K562 (cell line): ENCODE measurements around the gene CASP9. TPM values are rescaled to one million over a fixed set of nuclear protein-coding genes. Genes with fewer than 3 reads are reported as not detected.

Experiments
- HNRNPK ChIP-seq: fragments of 200-400 bp; formaldehyde crosslinking; IDR thresholded peaks from one replicate; pipeline ENCODE4 v1.6.1; 2018; ENCODE audit warnings: mild to moderate bottlenecking, low read depth, low read length; ENCODE audit not compliant: poor library complexity, severe bottlenecking
- HNRNPLL ChIP-seq: fragments of 200-400 bp; formaldehyde crosslinking; IDR thresholded peaks from 2 replicates; pipeline ENCODE4 v1.6.1; 2017; ENCODE audit warnings: low read length, low read depth, mild to moderate bottlenecking; ENCODE audit not compliant: poor library complexity, severe bottlenecking
- MIER1 ChIP-seq: fragments of 450-650 bp; IDR thresholded peaks from 2 replicates; pipeline ENCODE4 v1.6.1; 2016; ENCODE audit warnings: antibody characterized with exemption, mild to moderate bottlenecking, low read depth
- NR3C1 ChIP-seq: sonication (generic); formaldehyde crosslinking; IDR thresholded peaks from 2 replicates; pipeline ENCODE4 v1.8.1; 2022; ENCODE audit warnings: missing genetic modification reagents
- PHB2 ChIP-seq: fragments of 450-650 bp; IDR thresholded peaks from 2 replicates; pipeline ENCODE4 v1.6.1; 2017; ENCODE audit warnings: low read depth
- RBM25 ChIP-seq: fragments of 200-400 bp; formaldehyde crosslinking; IDR thresholded peaks from 2 replicates; pipeline ENCODE4 v1.6.1; 2018; ENCODE audit warnings: low read length, low read depth, moderate library complexity; ENCODE audit not compliant: severe bottlenecking
- RUNX1 ChIP-seq: sonication (generic); IDR thresholded peaks from 2 replicates; pipeline ENCODE4 v1.6.1; 2016; ENCODE audit warnings: antibody characterized with exemption, low read depth
- SMAD2 ChIP-seq: fragments of 150-350 bp; IDR thresholded peaks from 2 replicates; pipeline ENCODE4 v1.6.1; 2014; ENCODE audit warnings: low read depth, mild to moderate bottlenecking, low read length
- TCF3 ChIP-seq: sonication (generic); formaldehyde crosslinking; IDR thresholded peaks from 2 replicates; pipeline ENCODE4 v1.4.0; 2020; ENCODE audit warnings: mild to moderate bottlenecking, missing genetic modification reagents
- ZNF431 ChIP-seq: sonication (generic); formaldehyde crosslinking; IDR thresholded peaks from 2 replicates; pipeline ENCODE4 v1.8.0; 2022; ENCODE audit warnings: mild to moderate bottlenecking, missing genetic modification reagents
- ZNF507 ChIP-seq: conservative IDR thresholded peaks from 2 replicates; pipeline ENCODE4 v1.6.1; 2017; ENCODE audit warnings: missing genetic modification characterization, missing compliant biosample characterization
- polyA plus RNA-seq, 8 experiments: library from polyadenylated mRNA; depleted of rRNA in 4 of 8; stranded (reverse) in 5 of 8; unstranded in 3 of 8; fragments of >200 nt; fragmentation: Nextera tagmentation in 2 of 8; fragmentation: Illumina TruSeq in 1 of 8; extraction: Ambion mirVana in 2 of 8; extraction: Trizol in 1 of 8; gene quantifications; 2 replicates each; pipeline versions ENCODE4 v1.2.1 to v1.2.3, GENCODE V29; 2011 to 2014; ENCODE audit warnings: inconsistent platforms in 1 of 8, missing spikeins in 1 of 8
- total RNA-seq, 7 experiments: library from RNA; depleted of rRNA in 6 of 7; stranded (reverse); fragments of >200 nt in 6 of 7; fragmentation: Illumina TruSeq in 2 of 7; extraction: Trizol in 2 of 7; gene quantifications; 2 replicates each; pipeline versions ENCODE4 v1.2.1 to v1.2.3, GENCODE V29; 2011 to 2021; ENCODE audit warnings: low replicate concordance in 1 of 7
- TF ChIP-seq, protein P1 (sequence below): fragments of 450-650 bp; formaldehyde crosslinking; IDR thresholded peaks from 2 replicates; pipeline ENCODE4 v1.4.0; 2022; ENCODE audit warnings: missing genetic modification characterization
- TF ChIP-seq, protein P2 (sequence below): IDR thresholded peaks from 2 replicates; pipeline ENCODE4 v1.6.1; 2014; ENCODE audit warnings: antibody characterized with exemption
- TF ChIP-seq, protein P3 (sequence below): IDR thresholded peaks from 2 replicates; pipeline ENCODE4 v1.6.1; 2011; ENCODE audit not compliant: insufficient read length; ENCODE audit errors: extremely low read depth
- TF ChIP-seq, protein P4 (sequence below): fragments of 450-650 bp; IDR thresholded peaks from 2 replicates; pipeline ENCODE4 v1.6.1; 2017; ENCODE audit warnings: antibody characterized with exemption, mild to moderate bottlenecking
- TF ChIP-seq, protein P5 (sequence below): sonication (generic); formaldehyde crosslinking; IDR thresholded peaks from 2 replicates; pipeline ENCODE4 v1.8.0; 2022; ENCODE audit warnings: mild to moderate bottlenecking, missing genetic modification reagents

Gene CASP9
- total and polyA plus RNA-seq, 9 of the 15 experiments (the other 6 are each of a cell fraction or from before 2014, with no cell fraction given), result 10.8 to 54.1 (median 30.7) TPM

DNA sequence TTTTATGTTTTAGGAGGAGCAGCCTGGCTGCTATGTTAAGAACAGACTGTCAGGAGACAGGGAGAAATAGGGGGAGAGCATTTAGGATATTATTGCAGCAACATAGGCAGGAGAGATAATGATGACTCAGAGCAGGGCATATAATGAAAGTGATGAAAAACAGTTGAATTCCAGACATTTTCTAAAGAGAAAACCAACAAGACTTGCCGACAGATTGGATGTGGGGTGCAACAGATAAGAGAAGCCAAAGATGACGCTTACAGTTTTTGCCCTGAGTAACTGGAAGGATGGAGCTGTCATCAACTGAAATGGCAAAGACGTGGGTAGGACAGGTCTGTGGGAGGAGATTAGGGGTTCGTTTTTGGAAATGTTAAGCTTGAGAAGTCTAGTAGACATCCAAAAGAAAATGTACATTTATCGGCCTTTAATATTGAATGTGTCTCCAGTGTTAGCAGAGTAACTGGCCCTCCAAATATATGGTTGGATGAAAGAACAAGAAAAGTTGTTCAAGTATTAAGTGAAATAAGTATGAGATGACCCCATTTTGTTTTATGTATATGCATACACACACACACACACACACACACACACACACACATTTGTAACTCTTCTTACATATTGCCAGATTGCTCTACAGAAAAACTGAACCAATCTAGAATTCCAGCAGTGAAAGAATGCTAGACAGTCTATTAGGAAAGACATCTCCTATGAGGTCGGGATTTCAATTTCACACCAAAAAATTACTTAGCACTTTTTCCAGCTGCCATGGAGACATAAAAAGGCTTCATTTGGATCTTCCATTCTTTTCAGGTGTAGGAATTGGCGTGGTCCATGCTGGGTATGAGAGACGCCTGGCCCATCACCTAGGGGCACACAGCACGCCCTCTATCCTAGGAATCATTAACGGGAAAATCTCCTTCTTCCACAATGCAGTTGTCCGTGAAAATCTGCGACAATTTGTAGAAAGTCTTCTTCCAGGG is 19.9 kb upstream of the CASP9 start (continued):
- TF ChIP-seq, protein P1, sequence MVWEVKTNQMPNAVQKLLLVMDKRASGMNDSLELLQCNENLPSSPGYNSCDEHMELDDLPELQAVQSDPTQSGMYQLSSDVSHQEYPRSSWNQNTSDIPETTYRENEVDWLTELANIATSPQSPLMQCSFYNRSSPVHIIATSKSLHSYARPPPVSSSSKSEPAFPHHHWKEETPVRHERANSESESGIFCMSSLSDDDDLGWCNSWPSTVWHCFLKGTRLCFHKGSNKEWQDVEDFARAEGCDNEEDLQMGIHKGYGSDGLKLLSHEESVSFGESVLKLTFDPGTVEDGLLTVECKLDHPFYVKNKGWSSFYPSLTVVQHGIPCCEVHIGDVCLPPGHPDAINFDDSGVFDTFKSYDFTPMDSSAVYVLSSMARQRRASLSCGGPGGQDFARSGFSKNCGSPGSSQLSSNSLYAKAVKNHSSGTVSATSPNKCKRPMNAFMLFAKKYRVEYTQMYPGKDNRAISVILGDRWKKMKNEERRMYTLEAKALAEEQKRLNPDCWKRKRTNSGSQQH, result peak; percentile 81; the same call in 1 of the 2 replicates
- TF ChIP-seq HNRNPLL (no peak), HNRNPK (no peak), MIER1 (no peak; the same call in 1 of the 2 replicates), RBM25 (no peak), RUNX1 (peak; percentile 74; the same call in 1 of the 2 replicates), NR3C1 (CRISPR knock-in tag) (no peak), TCF3 (peak; percentile 98), PHB2 (peak; percentile 91), ZNF431 (CRISPR knock-in tag) (no peak), ZNF507 (no peak), SMAD2 (no peak)
- TF ChIP-seq, protein P2, sequence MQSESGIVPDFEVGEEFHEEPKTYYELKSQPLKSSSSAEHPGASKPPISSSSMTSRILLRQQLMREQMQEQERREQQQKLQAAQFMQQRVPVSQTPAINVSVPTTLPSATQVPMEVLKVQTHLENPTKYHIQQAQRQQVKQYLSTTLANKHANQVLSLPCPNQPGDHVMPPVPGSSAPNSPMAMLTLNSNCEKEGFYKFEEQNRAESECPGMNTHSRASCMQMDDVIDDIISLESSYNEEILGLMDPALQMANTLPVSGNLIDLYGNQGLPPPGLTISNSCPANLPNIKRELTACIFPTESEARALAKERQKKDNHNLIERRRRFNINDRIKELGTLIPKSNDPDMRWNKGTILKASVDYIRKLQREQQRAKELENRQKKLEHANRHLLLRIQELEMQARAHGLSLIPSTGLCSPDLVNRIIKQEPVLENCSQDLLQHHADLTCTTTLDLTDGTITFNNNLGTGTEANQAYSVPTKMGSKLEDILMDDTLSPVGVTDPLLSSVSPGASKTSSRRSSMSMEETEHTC, result 0 out of 2 replicates have a peak, but pooled peaks have one; percentile 47
- TF ChIP-seq, protein P3, sequence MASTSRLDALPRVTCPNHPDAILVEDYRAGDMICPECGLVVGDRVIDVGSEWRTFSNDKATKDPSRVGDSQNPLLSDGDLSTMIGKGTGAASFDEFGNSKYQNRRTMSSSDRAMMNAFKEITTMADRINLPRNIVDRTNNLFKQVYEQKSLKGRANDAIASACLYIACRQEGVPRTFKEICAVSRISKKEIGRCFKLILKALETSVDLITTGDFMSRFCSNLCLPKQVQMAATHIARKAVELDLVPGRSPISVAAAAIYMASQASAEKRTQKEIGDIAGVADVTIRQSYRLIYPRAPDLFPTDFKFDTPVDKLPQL, result no peak
- TF ChIP-seq, protein P4, sequence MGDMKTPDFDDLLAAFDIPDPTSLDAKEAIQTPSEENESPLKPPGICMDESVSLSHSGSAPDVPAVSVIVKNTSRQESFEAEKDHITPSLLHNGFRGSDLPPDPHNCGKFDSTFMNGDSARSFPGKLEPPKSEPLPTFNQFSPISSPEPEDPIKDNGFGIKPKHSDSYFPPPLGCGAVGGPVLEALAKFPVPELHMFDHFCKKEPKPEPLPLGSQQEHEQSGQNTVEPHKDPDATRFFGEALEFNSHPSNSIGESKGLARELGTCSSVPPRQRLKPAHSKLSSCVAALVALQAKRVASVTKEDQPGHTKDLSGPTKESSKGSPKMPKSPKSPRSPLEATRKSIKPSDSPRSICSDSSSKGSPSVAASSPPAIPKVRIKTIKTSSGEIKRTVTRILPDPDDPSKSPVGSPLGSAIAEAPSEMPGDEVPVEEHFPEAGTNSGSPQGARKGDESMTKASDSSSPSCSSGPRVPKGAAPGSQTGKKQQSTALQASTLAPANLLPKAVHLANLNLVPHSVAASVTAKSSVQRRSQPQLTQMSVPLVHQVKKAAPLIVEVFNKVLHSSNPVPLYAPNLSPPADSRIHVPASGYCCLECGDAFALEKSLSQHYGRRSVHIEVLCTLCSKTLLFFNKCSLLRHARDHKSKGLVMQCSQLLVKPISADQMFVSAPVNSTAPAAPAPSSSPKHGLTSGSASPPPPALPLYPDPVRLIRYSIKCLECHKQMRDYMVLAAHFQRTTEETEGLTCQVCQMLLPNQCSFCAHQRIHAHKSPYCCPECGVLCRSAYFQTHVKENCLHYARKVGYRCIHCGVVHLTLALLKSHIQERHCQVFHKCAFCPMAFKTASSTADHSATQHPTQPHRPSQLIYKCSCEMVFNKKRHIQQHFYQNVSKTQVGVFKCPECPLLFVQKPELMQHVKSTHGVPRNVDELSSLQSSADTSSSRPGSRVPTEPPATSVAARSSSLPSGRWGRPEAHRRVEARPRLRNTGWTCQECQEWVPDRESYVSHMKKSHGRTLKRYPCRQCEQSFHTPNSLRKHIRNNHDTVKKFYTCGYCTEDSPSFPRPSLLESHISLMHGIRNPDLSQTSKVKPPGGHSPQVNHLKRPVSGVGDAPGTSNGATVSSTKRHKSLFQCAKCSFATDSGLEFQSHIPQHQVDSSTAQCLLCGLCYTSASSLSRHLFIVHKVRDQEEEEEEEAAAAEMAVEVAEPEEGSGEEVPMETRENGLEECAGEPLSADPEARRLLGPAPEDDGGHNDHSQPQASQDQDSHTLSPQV, result peak; percentile 91
- TF ChIP-seq, protein P5, sequence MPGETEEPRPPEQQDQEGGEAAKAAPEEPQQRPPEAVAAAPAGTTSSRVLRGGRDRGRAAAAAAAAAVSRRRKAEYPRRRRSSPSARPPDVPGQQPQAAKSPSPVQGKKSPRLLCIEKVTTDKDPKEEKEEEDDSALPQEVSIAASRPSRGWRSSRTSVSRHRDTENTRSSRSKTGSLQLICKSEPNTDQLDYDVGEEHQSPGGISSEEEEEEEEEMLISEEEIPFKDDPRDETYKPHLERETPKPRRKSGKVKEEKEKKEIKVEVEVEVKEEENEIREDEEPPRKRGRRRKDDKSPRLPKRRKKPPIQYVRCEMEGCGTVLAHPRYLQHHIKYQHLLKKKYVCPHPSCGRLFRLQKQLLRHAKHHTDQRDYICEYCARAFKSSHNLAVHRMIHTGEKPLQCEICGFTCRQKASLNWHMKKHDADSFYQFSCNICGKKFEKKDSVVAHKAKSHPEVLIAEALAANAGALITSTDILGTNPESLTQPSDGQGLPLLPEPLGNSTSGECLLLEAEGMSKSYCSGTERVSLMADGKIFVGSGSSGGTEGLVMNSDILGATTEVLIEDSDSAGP (CRISPR knock-in tag), result no peak
